ENCODE results near the gene ARHGAP24.

The ARHGAP24 gene

GRCh38 chr4:85774489-85774888, 299.5 kb downstream of the ARHGAP24 start:
- TF ChIP-seq POLR2AphosphoS5 (IDR thresholded peaks at IDR 0.05; ENCODE audit: low read depth, low read length) (no peak), FOXP2 (optimal IDR thresholded peaks at IDR 0.05; ENCODE audit: borderline replicate concordance, extremely low read depth, extremely low read length, insufficient read depth) (no peak), REST (IDR thresholded peaks at IDR 0.05; ENCODE audit: insufficient read depth in 1 of 2, low read depth in 2 of 2, low read length in 2 of 2) (no peak), TAF1 (IDR thresholded peaks at IDR 0.05; ENCODE audit: borderline replicate concordance, insufficient read depth, low read length) (no peak), SIN3A (IDR thresholded peaks at IDR 0.05; ENCODE audit: borderline replicate concordance, insufficient read depth, low read length) (no peak)

- no peak for TF ChIP-seq POLR2AphosphoS5 (IDR thresholded peaks at IDR 0.05; ENCODE audit: low read depth, low read length)
These were observed 301.1 kb downstream of the ARHGAP24 start for GRCh38 chr4:85776096-85776495.

- TF ChIP-seq SIN3A (IDR thresholded peaks at IDR 0.05; ENCODE audit: borderline replicate concordance, insufficient read depth, low read length) (no peak), FOXP2 (optimal IDR thresholded peaks at IDR 0.05; ENCODE audit: borderline replicate concordance, extremely low read depth, extremely low read length, insufficient read depth) (no peak), REST (IDR thresholded peaks at IDR 0.05; ENCODE audit: insufficient read depth in 1 of 2, low read depth in 2 of 2, low read length in 2 of 2) (no peak), POLR2AphosphoS5 (IDR thresholded peaks at IDR 0.05; ENCODE audit: low read depth, low read length) (no peak), TAF1 (IDR thresholded peaks at IDR 0.05; ENCODE audit: borderline replicate concordance, insufficient read depth, low read length) (no peak)
These were observed 301.6 kb downstream of the ARHGAP24 start for GRCh38 chr4:85776579-85776978.

- TF ChIP-seq REST (IDR thresholded peaks at IDR 0.05; ENCODE audit: insufficient read depth in 1 of 2, low read depth in 2 of 2, low read length in 2 of 2), result no peak
- no peak for TF ChIP-seq FOXP2 (optimal IDR thresholded peaks at IDR 0.05; ENCODE audit: borderline replicate concordance, extremely low read depth, extremely low read length, insufficient read depth)
- TF ChIP-seq POLR2AphosphoS5 (IDR thresholded peaks at IDR 0.05; ENCODE audit: low read depth, low read length), result no peak
- no peak for TF ChIP-seq SIN3A (IDR thresholded peaks at IDR 0.05; ENCODE audit: borderline replicate concordance, insufficient read depth, low read length)
- TF ChIP-seq TAF1 (IDR thresholded peaks at IDR 0.05; ENCODE audit: borderline replicate concordance, insufficient read depth, low read length), result no peak
These were observed 303.1 kb downstream of the ARHGAP24 start for GRCh38 chr4:85777908-85778631.

GRCh38 chr4:85778632-85779131, 303.7 kb downstream of the ARHGAP24 start:
- TF ChIP-seq TAF1 (IDR thresholded peaks at IDR 0.05; ENCODE audit: borderline replicate concordance, insufficient read depth, low read length) (no peak), SIN3A (IDR thresholded peaks at IDR 0.05; ENCODE audit: borderline replicate concordance, insufficient read depth, low read length) (no peak), POLR2AphosphoS5 (IDR thresholded peaks at IDR 0.05; ENCODE audit: low read depth, low read length) (no peak), FOXP2 (optimal IDR thresholded peaks at IDR 0.05; ENCODE audit: borderline replicate concordance, extremely low read depth, extremely low read length, insufficient read depth) (no peak), REST (IDR thresholded peaks at IDR 0.05; ENCODE audit: insufficient read depth in 1 of 2, low read depth in 2 of 2, low read length in 2 of 2) (no peak)
